ENCODE measurements around the gene IL17C. TPM values are rescaled to one million over a fixed set of nuclear protein-coding genes. Genes with fewer than 3 reads are reported as not detected.

The IL17C gene
- total and polyA plus RNA-seq, 10 of the 15 experiments (the other 5 are each of a cell fraction or from before 2014, with no cell fraction given), result not detected

GRCh38 chr16:88599092-88599733 is 39.2 kb upstream of the IL17C start (continued):
- TF ChIP-seq, protein P1, sequence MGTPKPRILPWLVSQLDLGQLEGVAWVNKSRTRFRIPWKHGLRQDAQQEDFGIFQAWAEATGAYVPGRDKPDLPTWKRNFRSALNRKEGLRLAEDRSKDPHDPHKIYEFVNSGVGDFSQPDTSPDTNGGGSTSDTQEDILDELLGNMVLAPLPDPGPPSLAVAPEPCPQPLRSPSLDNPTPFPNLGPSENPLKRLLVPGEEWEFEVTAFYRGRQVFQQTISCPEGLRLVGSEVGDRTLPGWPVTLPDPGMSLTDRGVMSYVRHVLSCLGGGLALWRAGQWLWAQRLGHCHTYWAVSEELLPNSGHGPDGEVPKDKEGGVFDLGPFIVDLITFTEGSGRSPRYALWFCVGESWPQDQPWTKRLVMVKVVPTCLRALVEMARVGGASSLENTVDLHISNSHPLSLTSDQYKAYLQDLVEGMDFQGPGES (IDR thresholded peaks at IDR 0.05), result no peak
- no peak for TF ChIP-seq PBX3 (IDR thresholded peaks at IDR 0.05; ENCODE audit: insufficient replicate concordance, low read depth, low read length)

DNA sequence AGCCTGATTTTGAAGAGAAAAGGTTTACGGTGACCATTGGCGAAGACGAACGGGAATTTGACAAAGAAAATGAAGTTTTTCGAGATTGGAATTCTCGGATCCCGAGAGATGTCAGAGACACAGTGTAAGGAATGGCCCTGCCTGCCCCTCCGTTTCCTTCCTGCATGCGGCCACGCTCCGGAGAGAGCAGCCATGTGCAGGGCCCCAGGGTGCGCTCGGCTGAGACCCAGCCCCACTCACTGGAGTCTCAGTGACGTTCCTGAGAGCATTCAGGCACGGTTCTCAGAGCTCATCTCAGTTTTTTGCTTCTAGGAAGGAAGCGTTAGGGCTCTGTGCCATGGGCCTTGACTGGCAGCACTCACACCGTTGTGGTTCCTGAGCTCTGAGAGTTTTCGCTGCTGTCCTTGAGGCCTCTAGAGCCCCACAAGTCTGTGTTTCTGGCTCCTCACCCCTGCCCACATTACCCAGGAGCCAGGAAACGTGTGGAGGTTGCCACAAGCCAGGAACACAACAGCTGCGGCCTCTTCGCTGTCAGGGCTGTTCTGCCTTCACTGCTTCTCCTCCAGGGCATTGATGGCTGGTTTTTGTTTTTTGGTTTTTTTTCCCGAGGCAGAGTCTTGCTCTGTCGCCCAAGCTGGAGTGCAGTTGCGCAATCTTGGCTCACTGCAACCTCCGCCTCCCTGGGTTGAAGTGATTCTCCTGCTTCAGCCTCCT is 38.4 kb upstream of the IL17C start:
- POLR2A ChIA-PET, result no interaction called here
- FAIRE-seq, result no peak
- WGBS (ENCODE audit: insufficient coverage, insufficient replicate concordance, low lambda C conversion rate, missing lambda C conversion rate), result 91% methylated on average over 25 of the region's 25 CpGs
- Histone ChIP-seq H3K4me3 (no peak overlapping the region), H3K36me3 (ENCODE audit: control insufficient read depth in 2 of 2, insufficient read depth in 2 of 2, low read length in 1 of 2) (peaks cover 23 to 31% of the 10 kb centered on the region in 2 experiments), H2AFZ (ENCODE audit: control insufficient read depth, low read depth, low read length) (no peak overlapping the region), H3K9ac (ENCODE audit: control insufficient read depth, insufficient read depth, low read length) (no peak overlapping the region), H3K4me1 (ENCODE audit: control insufficient read depth, insufficient read depth, low read length) (no peaks in the 10 kb centered on the region; the same call in 1 of the 2 replicates), H3K79me2 (ENCODE audit: control insufficient read depth, insufficient read depth, low read length) (peaks cover 2% of the 10 kb centered on the region; the same call in 1 of the 2 replicates), H4K20me1 (ENCODE audit: control insufficient read depth, insufficient read depth) (no peaks in the 10 kb centered on the region), H3K27me3 (replicated peaks in 1 of 2; ENCODE audit: control insufficient read depth in 2 of 2, insufficient read depth in 2 of 2, low read length in 1 of 2) (no peaks in the 10 kb centered on the region), H3K4me2 (ENCODE audit: control insufficient read depth, insufficient read depth) (no peak overlapping the region), H3K27ac (ENCODE audit: control insufficient read depth, insufficient read depth) (no peak overlapping the region), H3K9me3 (replicated peaks; ENCODE audit: control insufficient read depth, insufficient read depth, low read length) (no peaks in the 10 kb centered on the region)
- SMC1A ChIA-PET (ENCODE audit: uncharacterized antibody, unreplicated experiment), result no interaction called here
- no peak for DNase-seq (ENCODE audit: low read depth, low spot score)
- in situ Hi-C loops (cut with MboI), result no loop called here
- RAD21 ChIA-PET (ENCODE audit: unreplicated experiment), result no interaction called here
- CTCF ChIA-PET, result no interaction called here
- BruUV-seq (replicated peaks), result no TSS peak
- no peak for ATAC-seq
- intact Hi-C loops (cut with micrococcal nuclease; ENCODE audit: unreplicated experiment), result no loop called here
- TF ChIP-seq TCF3 (IDR thresholded peaks at IDR 0.05; ENCODE audit: borderline replicate concordance, insufficient read depth, low read depth, low read length), result no peak
- TF ChIP-seq IRF4 (IDR thresholded peaks at IDR 0.05; ENCODE audit: low read depth, low read length), result no peak
- TF ChIP-seq KAT2A (conservative IDR thresholded peaks at IDR 0.05; ENCODE audit: control insufficient read depth, low read depth, low read length), result no peak
- no peak for TF ChIP-seq SIX5 (IDR thresholded peaks at IDR 0.05; ENCODE audit: low read depth, low read length, severe bottlenecking)
- TF ChIP-seq RCOR1 (conservative IDR thresholded peaks at IDR 0.05; ENCODE audit: low read depth, low read length), result no peak
- TF ChIP-seq TAF1 (IDR thresholded peaks at IDR 0.05; ENCODE audit: borderline replicate concordance, low read depth, low read length), result no peak
- TF ChIP-seq SMAD1 (IDR thresholded peaks at IDR 0.05; ENCODE audit: low read depth, partially characterized antibody), result no peak
- TF ChIP-seq ZNF687 (IDR thresholded peaks at IDR 0.05), result no peak
- no peak for TF ChIP-seq HSF1 (IDR thresholded peaks at IDR 0.05; ENCODE audit: low read depth, low read length)
- TF ChIP-seq NFYB (IDR thresholded peaks at IDR 0.05; ENCODE audit: insufficient read depth, low read depth, low read length), result no peak
- TF ChIP-seq POLR2A (IDR thresholded peaks at IDR 0.05; ENCODE audit: low read depth, low read length), result no peak
- no peak for TF ChIP-seq YY1 (IDR thresholded peaks at IDR 0.05; ENCODE audit: low read depth, low read length)
